ENCODE results near the gene SNX30. TPM values are rescaled to one million over a fixed set of nuclear protein-coding genes. Genes with fewer than 3 reads are reported as not detected.

The SNX30 gene
- total RNA-seq, 1 experiment from 2014 or later: 6.9 TPM

DNA sequence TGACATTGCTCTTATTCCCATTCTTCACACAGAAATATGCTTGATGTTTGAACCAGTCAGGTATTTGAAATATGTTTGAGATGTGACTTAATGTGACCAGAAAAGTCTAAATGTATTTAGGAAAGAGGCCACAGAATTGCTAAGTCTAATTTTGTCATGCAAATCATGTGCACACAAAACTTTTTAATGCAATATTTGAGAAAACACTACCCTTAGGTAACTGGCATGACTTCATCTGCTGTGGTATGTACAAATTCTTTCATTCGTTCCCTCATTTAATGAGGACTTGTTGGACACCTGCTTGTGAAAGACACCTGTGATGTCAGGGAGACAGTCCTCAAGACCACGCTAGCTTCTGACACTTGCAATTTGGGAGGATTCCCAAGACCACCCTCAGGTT, 161.2 kb downstream of the SNX30 start:
- Histone ChIP-seq H3K27me3 (ENCODE audit: control insufficient read depth, insufficient read depth, low read length) (no peaks in the 10 kb centered on the region; the same call in 1 of the 2 replicates), H3K9me3 (ENCODE audit: control insufficient read depth, insufficient read depth, low read depth, low read length) (no peaks in the 10 kb centered on the region), H3K4me3 (ENCODE audit: low read depth in 2 of 2, low read length in 2 of 2) (no peak overlapping the region), H3K36me3 (ENCODE audit: control insufficient read depth, insufficient read depth, low read length) (no peaks in the 10 kb centered on the region), H3K27ac (ENCODE audit: low read length) (no peak overlapping the region), H3K4me1 (ENCODE audit: control insufficient read depth, insufficient read depth, low read length) (no peaks in the 10 kb centered on the region)
- ChIA-PET CTCF (no interaction called here), POLR2A (no interaction called here)
- ATAC-seq (no peak), DNase-seq (ENCODE audit: low read depth, low spot score) (no peak)
- intact Hi-C loops (cut with micrococcal nuclease; ENCODE audit: unreplicated experiment) (no loop called here), in situ Hi-C loops (cut with HindIII; ENCODE audit: low pct_unique_long_range_greater_than_20kb, low sequenced_read_pairs) (no loop called here)
- no TSS peak for BruUV-seq (replicated peaks)
- TF ChIP-seq, protein P1, sequence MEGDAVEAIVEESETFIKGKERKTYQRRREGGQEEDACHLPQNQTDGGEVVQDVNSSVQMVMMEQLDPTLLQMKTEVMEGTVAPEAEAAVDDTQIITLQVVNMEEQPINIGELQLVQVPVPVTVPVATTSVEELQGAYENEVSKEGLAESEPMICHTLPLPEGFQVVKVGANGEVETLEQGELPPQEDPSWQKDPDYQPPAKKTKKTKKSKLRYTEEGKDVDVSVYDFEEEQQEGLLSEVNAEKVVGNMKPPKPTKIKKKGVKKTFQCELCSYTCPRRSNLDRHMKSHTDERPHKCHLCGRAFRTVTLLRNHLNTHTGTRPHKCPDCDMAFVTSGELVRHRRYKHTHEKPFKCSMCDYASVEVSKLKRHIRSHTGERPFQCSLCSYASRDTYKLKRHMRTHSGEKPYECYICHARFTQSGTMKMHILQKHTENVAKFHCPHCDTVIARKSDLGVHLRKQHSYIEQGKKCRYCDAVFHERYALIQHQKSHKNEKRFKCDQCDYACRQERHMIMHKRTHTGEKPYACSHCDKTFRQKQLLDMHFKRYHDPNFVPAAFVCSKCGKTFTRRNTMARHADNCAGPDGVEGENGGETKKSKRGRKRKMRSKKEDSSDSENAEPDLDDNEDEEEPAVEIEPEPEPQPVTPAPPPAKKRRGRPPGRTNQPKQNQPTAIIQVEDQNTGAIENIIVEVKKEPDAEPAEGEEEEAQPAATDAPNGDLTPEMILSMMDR (IDR thresholded peaks at IDR 0.05): no peak
- no peak for TF ChIP-seq TCF7L2 (IDR thresholded peaks at IDR 0.05; ENCODE audit: low read depth, low read length)
- TF ChIP-seq SIN3A (IDR thresholded peaks at IDR 0.05; ENCODE audit: borderline replicate concordance, insufficient read depth, low read depth, low read length): no peak
- TF ChIP-seq, protein P2, sequence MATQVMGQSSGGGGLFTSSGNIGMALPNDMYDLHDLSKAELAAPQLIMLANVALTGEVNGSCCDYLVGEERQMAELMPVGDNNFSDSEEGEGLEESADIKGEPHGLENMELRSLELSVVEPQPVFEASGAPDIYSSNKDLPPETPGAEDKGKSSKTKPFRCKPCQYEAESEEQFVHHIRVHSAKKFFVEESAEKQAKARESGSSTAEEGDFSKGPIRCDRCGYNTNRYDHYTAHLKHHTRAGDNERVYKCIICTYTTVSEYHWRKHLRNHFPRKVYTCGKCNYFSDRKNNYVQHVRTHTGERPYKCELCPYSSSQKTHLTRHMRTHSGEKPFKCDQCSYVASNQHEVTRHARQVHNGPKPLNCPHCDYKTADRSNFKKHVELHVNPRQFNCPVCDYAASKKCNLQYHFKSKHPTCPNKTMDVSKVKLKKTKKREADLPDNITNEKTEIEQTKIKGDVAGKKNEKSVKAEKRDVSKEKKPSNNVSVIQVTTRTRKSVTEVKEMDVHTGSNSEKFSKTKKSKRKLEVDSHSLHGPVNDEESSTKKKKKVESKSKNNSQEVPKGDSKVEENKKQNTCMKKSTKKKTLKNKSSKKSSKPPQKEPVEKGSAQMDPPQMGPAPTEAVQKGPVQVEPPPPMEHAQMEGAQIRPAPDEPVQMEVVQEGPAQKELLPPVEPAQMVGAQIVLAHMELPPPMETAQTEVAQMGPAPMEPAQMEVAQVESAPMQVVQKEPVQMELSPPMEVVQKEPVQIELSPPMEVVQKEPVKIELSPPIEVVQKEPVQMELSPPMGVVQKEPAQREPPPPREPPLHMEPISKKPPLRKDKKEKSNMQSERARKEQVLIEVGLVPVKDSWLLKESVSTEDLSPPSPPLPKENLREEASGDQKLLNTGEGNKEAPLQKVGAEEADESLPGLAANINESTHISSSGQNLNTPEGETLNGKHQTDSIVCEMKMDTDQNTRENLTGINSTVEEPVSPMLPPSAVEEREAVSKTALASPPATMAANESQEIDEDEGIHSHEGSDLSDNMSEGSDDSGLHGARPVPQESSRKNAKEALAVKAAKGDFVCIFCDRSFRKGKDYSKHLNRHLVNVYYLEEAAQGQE (IDR thresholded peaks at IDR 0.05; ENCODE audit: insufficient read depth in 1 of 2, low read depth in 2 of 2, low read length in 1 of 2): no peak
- TF ChIP-seq POLR2AphosphoS5 (IDR thresholded peaks at IDR 0.05; ENCODE audit: low read depth, low read length): no peak

DNA sequence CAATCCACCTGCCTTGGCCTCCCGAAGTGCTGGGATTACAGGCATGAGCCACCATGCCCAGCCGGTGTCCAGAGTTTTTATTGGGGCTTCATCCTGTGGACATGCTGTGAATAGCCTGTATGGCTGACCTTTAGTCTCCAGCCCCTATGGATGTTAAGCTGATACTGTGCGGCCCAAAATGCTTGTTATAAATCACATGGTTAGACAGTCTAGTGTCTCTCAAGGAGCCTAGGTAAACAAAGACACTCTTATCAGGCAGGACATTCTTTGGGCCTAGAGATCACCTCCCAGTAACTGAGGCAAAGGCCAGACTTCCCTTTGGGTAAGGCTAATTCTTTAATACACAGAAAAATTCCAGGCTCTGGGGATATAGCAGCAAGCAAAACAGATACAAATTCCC, 162.1 kb downstream of the SNX30 start:
- Histone ChIP-seq H3K4me1 (ENCODE audit: control insufficient read depth, insufficient read depth, low read length) (no peaks in the 10 kb centered on the region), H3K4me3 (ENCODE audit: low read depth in 2 of 2, low read length in 2 of 2) (no peak overlapping the region), H3K27me3 (ENCODE audit: control insufficient read depth, insufficient read depth, low read length) (no peaks in the 10 kb centered on the region; the same call in 1 of the 2 replicates), H3K9me3 (ENCODE audit: control insufficient read depth, insufficient read depth, low read depth, low read length) (no peaks in the 10 kb centered on the region), H3K27ac (ENCODE audit: low read length) (no peak overlapping the region), H3K36me3 (ENCODE audit: control insufficient read depth, insufficient read depth, low read length) (no peaks in the 10 kb centered on the region)
- in situ Hi-C loops (cut with HindIII; ENCODE audit: low pct_unique_long_range_greater_than_20kb, low sequenced_read_pairs) (no loop called here), intact Hi-C loops (cut with micrococcal nuclease; ENCODE audit: unreplicated experiment) (no loop called here)
- TF ChIP-seq, protein P1 (IDR thresholded peaks at IDR 0.05): no peak
- TF ChIP-seq POLR2AphosphoS5 (IDR thresholded peaks at IDR 0.05; ENCODE audit: low read depth, low read length) (no peak), SIN3A (IDR thresholded peaks at IDR 0.05; ENCODE audit: borderline replicate concordance, insufficient read depth, low read depth, low read length) (no peak), TCF7L2 (IDR thresholded peaks at IDR 0.05; ENCODE audit: low read depth, low read length) (no peak)
- TF ChIP-seq, protein P2 (IDR thresholded peaks at IDR 0.05; ENCODE audit: insufficient read depth in 1 of 2, low read depth in 2 of 2, low read length in 1 of 2): no peak
- POLR2A ChIA-PET: no interaction called here
- BruUV-seq (replicated peaks): no TSS peak
- DNase-seq (ENCODE audit: low read depth, low spot score) (no peak), ATAC-seq (no peak)
- CTCF ChIA-PET: no interaction called here

Measured in Panc1 (cell line).